GM10266 (cell line): ENCODE results near the gene MGAT5B.

Experiments used
- DNase-seq: peaks from one replicate; pipeline ENCODE4 v3.0.0; 2012; ENCODE audit errors: extremely low spot score
- TF ChIP-seq, protein P1 (sequence below): IDR thresholded peaks from 2 replicates; pipeline ENCODE4 v1.5.1; 2012; ENCODE audit warnings: mild to moderate bottlenecking, low read depth; ENCODE audit not compliant: control insufficient read depth, insufficient read depth; ENCODE audit errors: missing control alignments

Gene MGAT5B

DNA sequence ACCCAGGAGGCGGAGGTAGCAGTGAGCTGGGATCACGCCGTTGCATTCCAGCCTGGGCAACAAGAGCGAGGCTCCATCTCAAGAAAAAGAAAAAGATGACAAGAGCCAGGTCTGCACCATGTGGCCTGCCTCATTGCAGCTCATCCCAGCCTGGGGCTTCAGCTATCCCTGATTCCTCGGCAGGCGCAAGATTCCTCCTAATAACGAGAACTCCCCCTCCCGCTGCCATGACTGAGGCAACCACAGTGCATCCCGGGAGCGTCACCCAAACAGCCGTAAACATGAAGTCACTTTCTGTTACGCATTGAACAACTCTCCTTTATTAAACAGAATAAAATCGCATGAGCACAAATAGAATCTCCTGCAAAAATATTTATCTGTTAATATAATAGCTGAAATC lies 120.6 kb downstream of the MGAT5B start:
- DNase-seq = no peak
- TF ChIP-seq, protein P1, sequence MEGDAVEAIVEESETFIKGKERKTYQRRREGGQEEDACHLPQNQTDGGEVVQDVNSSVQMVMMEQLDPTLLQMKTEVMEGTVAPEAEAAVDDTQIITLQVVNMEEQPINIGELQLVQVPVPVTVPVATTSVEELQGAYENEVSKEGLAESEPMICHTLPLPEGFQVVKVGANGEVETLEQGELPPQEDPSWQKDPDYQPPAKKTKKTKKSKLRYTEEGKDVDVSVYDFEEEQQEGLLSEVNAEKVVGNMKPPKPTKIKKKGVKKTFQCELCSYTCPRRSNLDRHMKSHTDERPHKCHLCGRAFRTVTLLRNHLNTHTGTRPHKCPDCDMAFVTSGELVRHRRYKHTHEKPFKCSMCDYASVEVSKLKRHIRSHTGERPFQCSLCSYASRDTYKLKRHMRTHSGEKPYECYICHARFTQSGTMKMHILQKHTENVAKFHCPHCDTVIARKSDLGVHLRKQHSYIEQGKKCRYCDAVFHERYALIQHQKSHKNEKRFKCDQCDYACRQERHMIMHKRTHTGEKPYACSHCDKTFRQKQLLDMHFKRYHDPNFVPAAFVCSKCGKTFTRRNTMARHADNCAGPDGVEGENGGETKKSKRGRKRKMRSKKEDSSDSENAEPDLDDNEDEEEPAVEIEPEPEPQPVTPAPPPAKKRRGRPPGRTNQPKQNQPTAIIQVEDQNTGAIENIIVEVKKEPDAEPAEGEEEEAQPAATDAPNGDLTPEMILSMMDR = no peak

DNA sequence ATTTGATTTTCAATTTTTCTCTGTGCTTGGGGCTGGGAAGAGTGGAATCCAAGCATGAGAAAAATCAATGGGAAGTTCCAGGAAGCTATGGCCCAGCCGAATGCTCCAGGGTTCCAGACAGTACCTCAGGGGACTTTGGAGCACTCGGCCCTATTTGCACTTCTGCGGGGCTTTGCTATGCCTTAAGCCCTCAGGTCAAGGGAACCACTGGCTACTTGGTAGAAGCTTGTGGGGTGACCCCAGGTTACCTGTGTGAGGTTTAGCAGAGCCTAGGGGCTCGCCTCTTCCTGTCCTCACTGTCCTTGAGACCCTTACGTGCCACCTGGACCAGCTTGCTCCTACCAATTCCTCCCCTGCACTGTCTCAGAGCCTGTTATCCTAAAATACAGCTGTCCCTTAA lies 121.3 kb downstream of the MGAT5B start:
- DNase-seq = no peak
- TF ChIP-seq, protein P1 = no peak

DNA sequence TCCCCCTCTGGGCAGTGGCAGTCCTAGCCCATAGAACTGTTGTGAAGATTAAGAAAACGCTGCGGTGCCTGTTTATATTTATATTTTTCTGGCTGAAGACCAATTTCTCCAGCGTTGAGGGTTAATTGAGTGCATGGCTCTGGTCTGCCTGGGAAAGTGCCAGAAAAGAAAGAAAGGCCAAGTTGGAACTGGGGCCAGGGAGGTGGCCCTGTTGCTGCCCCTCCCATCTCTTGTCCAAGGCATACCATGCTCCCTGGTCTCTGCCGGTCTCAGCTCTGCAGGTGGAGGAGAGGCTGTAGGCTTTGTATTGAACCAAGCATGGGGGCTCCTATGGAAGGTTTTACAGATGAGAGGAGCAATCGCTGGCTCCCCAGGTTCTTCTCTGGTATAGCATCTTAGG lies 124.7 kb downstream of the MGAT5B start:
- TF ChIP-seq, protein P1 = no peak

GRCh38 chr17:76993651-76994050 lies 125.4 kb downstream of the MGAT5B start:
- no peak for DNase-seq
- TF ChIP-seq, protein P1 = no peak

More for the DNA sequence above, 124.7 kb downstream of the MGAT5B start:
- DNase-seq = no peak

DNA sequence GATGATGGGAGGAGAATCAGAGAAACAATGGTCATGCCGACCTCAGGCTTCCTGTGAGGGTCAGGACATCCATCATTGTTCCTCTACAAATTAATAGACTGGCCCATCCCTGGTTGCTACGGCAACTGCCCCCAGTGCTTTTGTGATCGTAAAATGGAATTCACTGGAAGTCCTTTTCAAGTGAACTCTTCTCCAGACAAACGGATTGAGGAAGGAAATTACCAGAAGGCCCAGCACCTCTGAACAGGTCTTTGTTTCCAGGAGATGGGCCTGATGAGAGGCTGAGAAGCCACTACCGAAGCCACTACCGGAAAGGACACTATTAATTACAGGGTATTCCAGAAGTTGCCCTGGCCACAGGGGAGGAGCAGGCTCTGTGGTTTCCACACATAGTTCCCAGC lies 126.0 kb downstream of the MGAT5B start:
- DNase-seq = no peak
- TF ChIP-seq, protein P1 = no peak

DNA sequence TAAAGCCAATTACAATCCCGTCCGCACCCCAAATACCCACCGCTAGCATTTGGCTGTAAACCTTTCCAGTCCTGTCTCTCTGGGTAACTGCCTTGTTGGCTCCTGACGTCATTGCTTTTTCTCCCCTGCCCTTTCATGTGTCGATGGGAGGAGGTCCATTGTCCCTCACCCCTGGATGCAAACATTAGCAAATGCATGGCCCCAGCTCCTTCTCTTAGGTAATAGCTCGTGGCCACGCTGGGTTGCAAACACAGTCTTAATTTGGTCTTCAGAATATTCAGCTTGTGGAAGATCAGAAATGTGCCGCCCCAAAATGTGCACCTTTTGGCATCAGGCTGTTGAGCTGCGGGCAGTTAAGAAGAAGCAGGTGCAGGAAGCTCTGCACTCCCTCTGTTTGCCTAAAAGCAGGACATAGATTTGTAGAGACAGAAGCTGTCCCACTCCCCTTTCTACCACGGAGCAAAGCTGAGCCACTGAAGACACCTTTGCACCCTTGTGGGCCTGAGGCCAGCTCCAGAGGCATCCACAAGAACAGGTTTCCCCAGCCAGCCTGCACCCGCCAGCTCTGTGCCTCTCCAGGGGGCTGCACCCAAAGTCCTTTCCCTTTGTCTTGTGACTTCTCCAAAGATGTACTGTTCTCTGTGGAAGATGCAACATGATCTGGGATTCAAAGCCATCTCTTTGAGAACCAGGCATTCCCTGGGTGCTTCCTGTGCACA lies 127.3 kb downstream of the MGAT5B start:
- TF ChIP-seq, protein P1 = no peak
- no peak for DNase-seq
